ENCODE data around the gene NOTCH4. TPM values are rescaled to one million over a fixed set of nuclear protein-coding genes. Genes with fewer than 3 reads are reported as not detected.

The NOTCH4 gene
- total and polyA plus RNA-seq, 12 donors, result 7.1 to 136 (median 20.2) TPM

DNA sequence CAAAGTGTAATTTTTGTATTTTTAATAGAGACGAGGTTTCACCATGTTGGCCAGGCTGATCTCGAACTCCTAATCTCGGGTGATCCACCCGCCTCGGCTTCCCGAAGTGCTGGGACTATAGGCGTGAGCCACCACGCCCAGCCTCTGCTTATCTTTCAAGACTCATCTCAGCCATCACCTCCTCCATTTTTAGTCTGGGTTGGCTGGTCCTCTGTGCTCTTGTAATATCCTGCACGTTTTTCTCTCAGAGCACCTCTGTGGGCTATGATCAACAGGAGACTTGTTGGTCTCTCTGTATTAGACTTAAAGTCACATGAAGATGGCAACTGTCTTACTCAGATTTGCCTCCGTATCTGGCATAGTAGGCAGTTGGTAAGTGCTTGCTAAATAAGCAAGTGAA lies 7.6 kb downstream of the NOTCH4 start:
- no peak for DNase-seq
- intact Hi-C loops (cut with DNase I), result no loop called here
- TF ChIP-seq, protein P1, sequence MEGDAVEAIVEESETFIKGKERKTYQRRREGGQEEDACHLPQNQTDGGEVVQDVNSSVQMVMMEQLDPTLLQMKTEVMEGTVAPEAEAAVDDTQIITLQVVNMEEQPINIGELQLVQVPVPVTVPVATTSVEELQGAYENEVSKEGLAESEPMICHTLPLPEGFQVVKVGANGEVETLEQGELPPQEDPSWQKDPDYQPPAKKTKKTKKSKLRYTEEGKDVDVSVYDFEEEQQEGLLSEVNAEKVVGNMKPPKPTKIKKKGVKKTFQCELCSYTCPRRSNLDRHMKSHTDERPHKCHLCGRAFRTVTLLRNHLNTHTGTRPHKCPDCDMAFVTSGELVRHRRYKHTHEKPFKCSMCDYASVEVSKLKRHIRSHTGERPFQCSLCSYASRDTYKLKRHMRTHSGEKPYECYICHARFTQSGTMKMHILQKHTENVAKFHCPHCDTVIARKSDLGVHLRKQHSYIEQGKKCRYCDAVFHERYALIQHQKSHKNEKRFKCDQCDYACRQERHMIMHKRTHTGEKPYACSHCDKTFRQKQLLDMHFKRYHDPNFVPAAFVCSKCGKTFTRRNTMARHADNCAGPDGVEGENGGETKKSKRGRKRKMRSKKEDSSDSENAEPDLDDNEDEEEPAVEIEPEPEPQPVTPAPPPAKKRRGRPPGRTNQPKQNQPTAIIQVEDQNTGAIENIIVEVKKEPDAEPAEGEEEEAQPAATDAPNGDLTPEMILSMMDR (IDR thresholded peaks at IDR 0.05), result no peak
- TF ChIP-seq POLR2A (IDR thresholded peaks at IDR 0.05), result no peak
- Histone ChIP-seq H3K36me3 (replicated peaks in 1 of 2) (no peaks in the 10 kb centered on the region), H3K9me3 (replicated peaks in 1 of 3) (no peaks in the 10 kb centered on the region), H3K4me1 (replicated peaks in 1 of 2) (no peaks in the 10 kb centered on the region), H3K27ac (no peak overlapping the region), H3K27me3 (no peaks in the 10 kb centered on the region), H3K4me3 (no peak overlapping the region)
- WGBS, 4 donors, result 72 to 88% (median 78%) methylated on average over 10 of the region's 10 CpGs

DNA sequence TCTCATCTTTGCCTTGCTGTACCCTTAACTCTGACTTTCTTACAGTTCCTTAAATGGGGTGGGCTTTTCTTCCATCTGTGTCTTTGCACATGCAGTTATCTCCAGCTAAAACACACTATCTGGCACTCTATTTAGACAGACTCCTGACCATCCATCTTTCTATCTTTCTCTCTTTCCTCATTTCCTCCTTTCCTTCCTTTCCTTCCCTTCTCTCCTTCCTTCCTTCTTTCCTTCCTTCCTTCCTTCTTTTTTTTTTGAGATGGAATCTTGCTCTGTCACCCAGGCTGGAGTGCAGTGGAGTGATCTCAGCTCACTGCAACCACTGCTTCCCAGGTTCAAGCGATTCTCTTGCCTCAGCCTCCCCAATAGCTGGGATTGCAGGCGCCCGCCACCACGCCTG lies 8.2 kb downstream of the NOTCH4 start:
- WGBS, 4 donors, result 91 to 100% (median 97%) methylated on average over 4 of the region's 4 CpGs
- intact Hi-C loops (cut with DNase I), result no loop called here
- no peak for DNase-seq

DNA sequence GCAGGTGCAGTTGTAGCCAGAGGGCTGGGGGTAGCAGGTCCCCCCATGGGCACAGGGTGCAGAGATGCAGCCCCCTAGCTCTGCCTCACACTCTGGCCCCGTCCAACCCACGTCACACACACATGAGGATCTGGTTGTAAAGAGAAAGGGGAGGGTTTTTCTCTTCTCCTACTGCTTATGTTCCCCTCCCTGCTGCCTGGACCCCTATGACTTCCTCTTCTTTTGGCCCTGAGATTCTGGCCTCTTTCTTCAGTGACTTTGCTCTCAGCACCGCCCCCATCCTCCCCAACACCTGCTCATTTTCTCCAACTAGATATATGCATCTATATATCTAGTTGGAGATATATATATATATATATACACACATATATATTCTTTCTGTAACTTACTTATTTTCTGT lies 9.7 kb downstream of the NOTCH4 start:
- WGBS, 4 donors, result 66 to 99% (median 77%) methylated on average over 3 of the region's 3 CpGs
- intact Hi-C loops (cut with DNase I), result no loop called here
- Histone ChIP-seq H3K36me3 (replicated peaks in 1 of 2) (no peaks in the 10 kb centered on the region), H3K4me3 (no peak overlapping the region), H3K9me3 (replicated peaks in 1 of 3) (no peaks in the 10 kb centered on the region), H3K27me3 (no peaks in the 10 kb centered on the region), H3K27ac (no peak overlapping the region), H3K4me1 (replicated peaks in 1 of 2) (no peaks in the 10 kb centered on the region)
- peak in 1 of 7 donors; percentile 27 for DNase-seq
- TF ChIP-seq, protein P1 (IDR thresholded peaks at IDR 0.05), result no peak
- no peak for TF ChIP-seq POLR2A (IDR thresholded peaks at IDR 0.05)

More for the DNA sequence above, 8.2 kb downstream of the NOTCH4 start:
- H3K36me3 ChIP-seq (replicated peaks in 1 of 2), result no peaks in the 10 kb centered on the region
- H3K4me3 ChIP-seq, result no peak overlapping the region
- H3K27ac ChIP-seq, result no peak overlapping the region
- H3K27me3 ChIP-seq, result no peaks in the 10 kb centered on the region
- H3K9me3 ChIP-seq (replicated peaks in 1 of 3), result no peaks in the 10 kb centered on the region
- H3K4me1 ChIP-seq (replicated peaks in 1 of 2), result no peaks in the 10 kb centered on the region
- no peak for TF ChIP-seq POLR2A (IDR thresholded peaks at IDR 0.05)
- TF ChIP-seq, protein P1 (IDR thresholded peaks at IDR 0.05), result no peak

DNA sequence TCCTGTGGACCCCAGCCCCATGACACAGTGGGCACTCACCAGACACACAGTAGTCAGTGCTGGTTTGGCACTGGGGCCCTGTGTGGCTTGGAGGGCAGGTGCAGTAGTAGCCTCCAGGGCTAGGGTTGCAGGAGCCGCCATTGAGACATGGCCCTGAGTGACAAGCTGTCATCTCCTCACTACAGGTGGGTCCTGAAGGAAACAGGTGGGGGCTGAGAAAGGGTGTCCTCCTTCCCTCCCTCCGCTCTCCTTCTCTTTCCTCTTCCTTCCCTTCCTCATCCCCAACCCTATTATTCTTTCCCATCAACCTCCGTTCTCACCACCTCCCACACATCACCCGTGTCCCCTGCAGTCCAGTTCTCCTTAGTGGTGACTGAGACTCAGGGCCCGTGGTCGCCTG lies 10.2 kb downstream of the NOTCH4 start:
- TF ChIP-seq, protein P1 (IDR thresholded peaks at IDR 0.05), result no peak
- TF ChIP-seq POLR2A (IDR thresholded peaks at IDR 0.05), result no peak
- Histone ChIP-seq H3K4me3 (no peak overlapping the region), H3K36me3 (replicated peaks in 1 of 2) (no peaks in the 10 kb centered on the region), H3K27me3 (no peaks in the 10 kb centered on the region), H3K9me3 (replicated peaks in 1 of 3) (no peaks in the 10 kb centered on the region), H3K27ac (no peak overlapping the region), H3K4me1 (replicated peaks in 1 of 2) (no peaks in the 10 kb centered on the region)
- intact Hi-C loops (cut with DNase I), result no loop called here
- no peak for DNase-seq
- 82 to 90% (median 85%) methylated on average over 6 of the region's 6 CpGs for WGBS, 4 donors

Measured in adrenal gland (tissue), 12 donors.